Anterior cingulate cortex (tissue), 58 donors: Measurements from ENCODE around the gene MMP28.

Experiments used
- DNase-seq, 58 donors: peaks; one replicate each; lab custom pipeline; 2025; lab: John Stamatoyannopoulos, UW

The MMP28 gene

DNA sequence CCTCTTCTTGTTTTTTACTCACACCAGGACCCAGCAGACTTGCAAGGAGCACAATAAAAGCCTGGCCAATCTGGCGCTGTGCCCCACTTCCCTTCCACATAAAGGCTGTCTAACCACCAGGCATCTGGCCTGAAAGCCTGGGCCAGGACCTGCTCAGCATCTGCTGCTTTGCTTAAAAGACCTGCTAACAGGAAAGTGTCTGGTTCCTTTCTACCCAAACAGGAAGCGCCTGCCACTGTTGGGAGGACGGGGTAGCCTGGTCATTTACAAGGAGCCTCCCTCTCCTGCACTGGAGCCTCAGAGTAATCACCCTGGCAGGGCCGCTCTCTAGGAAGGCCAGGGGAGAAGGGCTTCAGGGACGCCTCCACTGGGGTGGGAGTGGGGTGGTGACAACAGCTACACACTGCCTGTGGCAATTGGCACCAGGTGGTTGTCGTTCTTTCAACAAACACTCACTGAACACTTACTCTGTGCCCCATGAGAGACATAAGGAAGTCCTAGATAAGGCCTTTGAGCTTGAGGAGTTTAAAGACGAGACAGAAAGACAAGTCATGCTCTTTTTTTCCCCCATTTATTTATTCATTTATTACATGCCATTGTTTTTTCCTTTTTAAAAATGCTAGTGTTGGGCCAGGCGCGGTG lies 6.3 kb upstream of the MMP28 start:
- peak in 45 of 58 donors; percentile 12 to 84 (median 52) for DNase-seq

DNA sequence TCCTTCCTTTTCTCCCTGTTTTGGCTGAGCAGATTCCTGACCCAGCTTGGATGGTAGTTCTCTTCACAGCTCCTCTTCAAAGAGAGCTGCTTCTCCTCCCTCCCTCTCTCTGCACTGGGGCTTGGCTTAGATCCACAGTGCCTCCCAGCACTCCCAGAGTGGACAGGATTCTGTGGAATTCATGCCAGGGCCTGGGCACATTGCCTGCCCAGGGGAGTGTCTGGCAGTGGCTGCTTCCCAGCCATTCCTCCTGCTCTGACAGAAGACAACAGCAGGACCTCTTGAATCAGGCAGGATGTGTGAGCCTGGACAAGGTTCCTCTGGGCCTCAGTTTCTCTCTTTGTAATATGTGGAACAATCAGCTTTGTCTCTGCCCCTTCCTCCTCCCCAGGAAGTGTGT lies 4.5 kb upstream of the MMP28 start:
- peak in 49 of 58 donors; percentile 17 to 86 (median 58) for DNase-seq

DNA sequence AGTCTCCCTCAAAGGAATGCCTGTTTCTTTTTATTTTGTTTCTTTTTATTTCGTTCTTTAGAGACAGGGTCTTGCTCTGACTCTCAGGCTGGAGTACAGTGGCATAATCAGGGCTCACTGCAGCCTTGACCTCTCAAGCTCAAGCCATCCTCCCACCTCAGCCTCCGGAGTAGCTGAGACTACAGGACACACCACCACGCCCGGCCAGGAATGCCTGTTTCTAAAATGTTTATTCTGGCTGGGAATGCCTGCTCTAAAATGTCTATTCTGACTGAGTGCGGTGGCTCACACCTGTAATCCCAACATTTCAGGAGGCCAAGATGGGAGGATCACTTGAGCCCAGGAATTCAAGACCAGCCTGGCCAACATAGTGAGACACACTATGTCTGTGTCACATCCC lies 2.5 kb upstream of the MMP28 start:
- no peak for DNase-seq

DNA sequence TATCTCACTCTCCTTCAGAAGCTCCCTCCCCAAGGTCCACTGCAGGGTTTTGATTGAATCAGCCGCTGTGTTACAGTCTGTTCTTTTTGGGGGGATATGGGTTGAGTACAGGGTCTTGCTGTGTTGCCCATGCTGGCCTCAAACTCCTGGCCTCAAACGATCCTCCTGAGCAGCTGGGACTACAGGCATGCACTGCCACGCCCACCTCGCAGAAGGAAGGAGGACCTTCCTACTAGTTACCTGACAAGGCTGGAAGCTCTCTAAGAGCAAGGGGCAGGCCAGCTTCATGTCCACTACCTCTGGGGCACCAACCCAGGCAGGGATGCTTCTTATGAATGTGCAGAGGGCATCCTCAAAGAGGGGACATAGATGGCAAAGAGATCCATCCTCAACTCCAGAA lies 1.9 kb upstream of the MMP28 start:
- DNase-seq: no peak

DNA sequence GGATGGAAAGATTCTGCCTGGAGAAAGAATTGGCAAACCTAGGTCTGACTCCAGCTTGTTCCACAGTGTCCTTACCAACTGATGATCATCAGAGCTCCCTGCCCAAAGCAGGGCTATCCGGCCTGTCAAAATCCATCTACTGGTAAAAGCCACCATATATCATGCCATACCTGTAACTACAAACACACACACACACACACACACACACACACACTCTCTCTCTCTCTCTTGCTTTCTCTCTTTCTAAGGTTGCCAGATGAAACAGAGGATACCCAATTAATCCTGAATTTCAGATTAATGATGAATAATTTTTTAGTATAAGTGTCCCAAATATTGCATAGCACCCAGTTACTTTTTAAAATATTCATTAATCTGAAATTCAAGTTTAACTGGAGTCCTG lies 1.5 kb upstream of the MMP28 start:
- DNase-seq: no peak

DNA sequence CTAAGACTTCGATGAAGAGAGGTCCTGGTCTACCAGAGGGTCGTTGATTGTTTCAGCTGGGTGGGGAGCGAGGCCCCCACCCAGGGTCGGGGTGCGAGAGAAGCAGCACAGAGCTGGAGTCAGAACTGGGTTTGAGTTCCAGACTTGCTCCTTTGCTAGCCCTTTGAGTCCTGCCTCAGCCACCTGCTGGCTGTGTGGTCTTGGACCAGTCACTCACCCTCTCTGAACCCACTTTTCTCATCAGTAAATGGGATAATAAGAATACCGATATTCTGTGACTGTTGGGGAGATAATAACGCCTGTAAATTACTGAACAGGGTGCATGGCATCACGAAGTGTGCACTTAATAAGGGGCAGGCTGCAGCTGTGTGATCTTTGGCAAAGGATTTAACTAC lies 427 bp upstream of the MMP28 start:
- DNase-seq: no peak

DNA sequence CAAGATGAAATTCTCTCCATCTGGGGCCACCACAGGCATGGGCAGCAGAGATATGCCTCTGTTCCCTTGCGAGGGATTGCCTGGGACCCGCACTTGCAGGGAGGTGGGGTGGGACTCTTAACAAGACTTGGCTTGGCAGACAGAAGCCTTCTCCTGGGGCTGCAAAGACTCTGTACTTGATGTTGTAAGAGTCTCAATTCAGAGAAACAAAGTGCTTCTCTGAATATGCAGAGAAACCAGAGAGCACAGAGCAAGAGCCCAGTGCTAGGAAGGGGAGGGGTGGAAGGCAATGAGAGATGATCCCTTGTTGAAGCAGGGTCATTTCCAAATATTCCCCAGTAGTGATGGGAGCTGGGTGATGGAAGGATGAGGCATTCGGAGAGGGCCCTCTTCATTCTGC lies 2.2 kb downstream of the MMP28 start:
- peak in 9 of 58 donors; percentile 8 to 57 (median 29) for DNase-seq

DNA sequence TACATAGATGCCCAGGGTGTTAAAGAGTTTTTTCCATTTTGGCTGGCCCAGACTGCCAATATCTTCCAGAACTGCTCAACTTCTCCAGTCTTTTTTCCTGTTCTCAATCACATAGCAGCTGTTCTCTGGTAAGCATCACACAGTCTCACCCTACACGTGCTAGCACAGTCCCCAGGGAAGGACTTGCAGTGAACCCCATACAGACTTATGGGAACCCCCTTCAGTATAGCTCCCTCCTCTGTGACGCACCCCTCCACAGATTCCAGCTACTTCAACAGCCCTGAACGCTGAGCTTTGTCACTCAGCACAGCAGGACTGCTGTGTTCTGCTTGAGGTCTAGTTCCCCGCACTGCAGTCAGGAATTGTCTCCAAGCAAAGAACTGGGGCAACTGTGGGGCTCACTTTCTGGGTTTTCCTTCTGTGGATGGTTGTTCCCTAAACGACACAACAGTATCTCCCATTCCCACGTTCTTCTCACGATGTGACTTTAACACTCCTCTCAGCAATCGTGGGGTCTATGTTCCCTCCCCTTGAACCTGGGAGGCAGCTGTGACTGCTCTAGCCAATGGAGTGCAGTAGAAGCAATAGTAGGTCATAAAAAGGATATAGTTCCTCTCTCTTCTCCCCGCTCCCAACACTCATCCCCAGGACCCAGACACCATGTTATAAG lies 3.6 kb downstream of the MMP28 start:
- no peak for DNase-seq

DNA sequence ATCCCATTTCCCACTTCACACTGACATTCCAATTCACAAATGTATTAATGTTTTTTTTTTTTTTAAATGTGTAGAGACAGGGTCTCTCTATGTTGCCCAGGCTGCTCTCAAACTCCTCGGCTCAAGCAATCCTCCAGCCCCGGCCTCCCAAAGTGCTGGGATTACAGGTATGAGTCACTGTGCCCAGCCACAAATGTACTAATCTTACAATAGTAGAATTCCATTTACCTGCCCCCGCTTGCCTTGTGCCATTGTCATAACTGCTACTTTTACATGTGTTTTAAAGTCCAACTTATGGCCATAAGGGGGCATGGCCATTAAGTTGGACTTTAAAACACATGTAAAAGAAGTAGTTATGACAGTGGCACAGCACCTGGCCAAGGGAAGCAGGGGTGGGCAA lies 4.6 kb downstream of the MMP28 start:
- no peak for DNase-seq

DNA sequence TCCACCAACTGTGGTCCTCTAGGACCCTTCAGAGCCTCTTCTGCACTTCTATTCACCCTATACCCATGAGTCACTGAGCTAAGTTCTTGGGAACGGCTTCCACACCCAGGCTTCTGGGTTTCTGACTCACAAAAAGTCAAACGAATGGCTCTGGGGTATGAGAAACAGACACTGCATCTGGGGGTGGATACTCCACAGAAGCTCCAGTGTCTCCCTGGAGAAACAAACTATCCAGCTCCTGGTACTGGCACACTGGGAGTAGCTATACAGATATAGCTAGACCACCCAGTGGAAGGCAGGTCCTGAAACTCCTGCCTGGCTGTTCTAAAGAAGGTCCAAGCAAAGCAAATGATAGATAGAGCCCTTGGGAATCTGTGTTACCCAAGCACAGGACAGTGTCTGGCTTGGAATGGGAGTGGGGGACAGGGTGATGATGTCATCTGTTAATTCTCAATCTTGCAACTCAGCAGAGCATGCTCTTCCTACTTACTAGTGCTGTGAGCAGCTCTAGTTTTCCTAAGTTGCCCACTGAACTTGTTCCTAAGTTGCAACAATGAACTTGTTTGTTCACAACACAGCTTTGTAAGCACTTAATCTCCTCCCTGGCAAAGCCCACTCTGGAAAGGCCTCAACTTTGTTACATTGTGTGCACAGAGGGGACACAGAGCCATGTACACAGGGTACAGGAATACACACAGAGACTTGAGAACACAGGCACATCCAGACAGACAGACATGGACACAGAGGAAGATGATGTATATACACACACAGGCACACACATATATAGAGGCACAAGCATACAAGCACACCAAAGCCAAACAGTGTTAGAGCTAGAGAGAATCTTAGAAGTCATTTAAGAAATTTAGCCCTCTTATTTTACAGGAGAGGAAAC lies 6.7 kb downstream of the MMP28 start:
- peak in 3 of 58 donors; percentile 31 to 46 (median 36) for DNase-seq

DNA sequence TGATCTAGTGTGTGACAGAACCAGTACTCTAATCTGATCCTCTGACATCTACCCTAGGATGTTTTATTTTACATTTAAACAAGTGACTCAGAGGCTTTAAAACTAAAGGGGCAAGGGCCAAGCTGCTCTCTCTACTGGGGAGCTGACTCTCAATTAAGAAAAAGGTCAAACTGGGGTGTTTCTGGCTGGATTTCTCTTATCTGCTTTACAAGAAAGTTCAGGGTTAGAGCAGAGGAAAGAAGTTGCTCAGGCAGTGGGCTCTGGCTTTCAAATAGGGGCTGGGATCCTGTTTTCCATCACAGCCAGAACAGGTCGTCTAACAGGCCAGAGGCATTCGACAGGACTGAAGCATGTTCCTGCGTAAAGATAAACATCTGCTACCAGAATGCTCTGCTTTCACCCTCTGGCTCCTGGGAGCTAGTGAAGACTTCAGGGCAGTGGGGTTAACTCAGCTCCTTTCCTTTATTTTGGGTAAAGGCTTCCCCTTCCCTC lies 8.5 kb downstream of the MMP28 start:
- no peak for DNase-seq

DNA sequence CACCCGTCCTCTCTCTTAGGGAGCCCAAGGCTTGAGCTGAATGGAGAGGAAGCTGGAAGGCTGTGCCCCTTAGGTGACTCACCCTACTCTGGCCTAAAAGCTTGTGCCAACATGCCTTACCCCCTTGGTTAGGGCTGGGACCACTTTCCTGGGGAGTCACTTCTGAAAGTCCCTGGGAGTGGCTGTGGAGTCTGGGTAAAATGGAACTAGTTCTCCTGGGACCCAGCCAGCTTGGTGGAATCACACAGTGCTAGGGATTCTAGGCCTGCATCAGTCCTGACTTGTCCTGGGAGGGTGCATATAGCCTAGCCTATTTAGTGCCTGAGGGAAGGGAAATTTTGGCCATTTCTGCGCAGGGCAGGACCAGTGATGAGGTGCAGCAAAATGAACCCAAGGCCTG lies 10.5 kb downstream of the MMP28 start:
- no peak for DNase-seq

DNA sequence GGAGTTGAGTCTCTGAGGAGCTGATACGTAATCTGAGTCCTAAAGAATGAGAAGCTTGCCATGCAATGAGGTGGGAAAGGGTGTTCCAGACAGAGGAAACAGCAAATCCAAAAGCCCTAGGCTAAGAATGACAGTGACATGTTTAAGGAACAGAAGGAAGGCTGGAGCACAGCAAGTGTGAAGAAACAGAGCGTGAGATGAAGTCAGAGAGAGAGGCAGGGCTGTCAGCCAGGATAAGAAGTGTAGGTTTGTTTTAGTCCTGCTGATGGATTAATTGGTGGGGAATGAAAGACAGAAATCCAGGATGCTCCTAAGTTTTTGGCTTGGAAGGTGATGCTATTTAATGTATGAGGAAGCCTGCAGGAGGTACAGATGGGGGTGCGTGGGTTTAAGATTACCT lies 14.5 kb downstream of the MMP28 start:
- DNase-seq: peak in 4 of 58 donors; percentile 6 to 52 (median 29)

DNA sequence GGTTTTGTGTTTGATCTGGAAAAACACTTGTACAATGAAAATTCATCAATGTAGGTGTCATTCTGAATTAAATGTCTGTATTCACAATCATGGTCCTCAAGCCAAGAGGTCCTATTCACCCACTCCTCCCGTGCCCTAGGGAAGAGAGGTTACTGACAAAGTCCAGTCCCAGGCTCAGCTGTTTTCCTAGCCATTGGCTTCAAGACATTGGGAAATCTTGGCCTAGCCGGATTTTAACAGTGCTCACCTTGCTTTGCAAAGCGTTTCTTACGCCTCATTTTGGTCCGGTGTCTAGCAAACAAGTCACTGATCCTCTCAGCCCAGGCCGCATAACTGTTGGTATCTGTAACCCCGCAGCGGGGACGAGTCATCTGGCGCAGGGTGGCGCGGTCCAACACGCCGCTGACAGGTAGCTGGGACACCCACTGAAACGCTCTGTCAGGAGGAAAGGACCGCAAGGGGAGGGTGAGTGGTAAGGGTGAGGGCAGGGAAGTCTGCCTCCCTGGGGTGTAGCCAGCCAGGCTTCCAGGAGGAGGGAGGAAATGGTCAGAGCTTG lies 16.7 kb downstream of the MMP28 start:
- DNase-seq: no peak

DNA sequence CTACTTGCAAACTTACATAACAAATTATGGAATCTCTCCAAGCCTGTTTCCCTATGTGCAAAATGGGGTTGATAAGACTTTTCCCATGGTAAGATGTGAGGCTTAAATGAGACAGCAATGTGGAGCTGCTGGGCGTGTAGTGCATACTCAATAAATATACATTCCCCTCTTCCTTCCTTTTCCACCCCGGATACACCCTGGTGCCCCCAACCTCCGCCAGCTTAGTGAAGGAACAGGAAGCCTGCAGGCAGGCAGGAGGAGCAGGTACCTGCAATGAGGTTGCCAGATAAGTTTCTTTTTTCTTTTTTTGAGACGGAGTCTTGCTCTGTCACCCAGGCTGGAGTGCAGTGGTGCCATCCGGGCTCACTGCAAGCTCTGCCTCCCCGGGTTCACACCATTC lies 19.9 kb downstream of the MMP28 start:
- DNase-seq: no peak

DNA sequence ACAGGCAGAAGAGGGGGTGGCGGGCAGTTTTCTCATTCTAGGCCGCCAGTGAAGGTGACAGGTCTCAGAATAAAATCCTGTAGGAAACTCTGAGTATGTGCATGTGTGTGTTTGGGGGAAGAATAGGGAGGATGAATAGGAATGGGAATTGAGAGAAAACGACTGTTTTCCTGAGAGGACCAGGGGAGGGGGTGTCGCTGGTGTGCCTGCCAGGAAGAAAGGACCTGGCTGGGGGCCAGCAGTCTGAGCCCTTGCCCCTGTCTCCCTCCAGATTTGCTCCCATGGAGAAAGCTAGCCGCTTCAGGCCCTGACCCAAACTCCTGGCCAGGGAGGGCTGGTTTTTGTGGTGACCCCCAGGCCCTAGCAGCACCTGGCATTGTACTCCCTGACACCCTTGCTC lies 20.4 kb downstream of the MMP28 start:
- DNase-seq: peak in 4 of 58 donors; percentile 11 to 35 (median 26)

DNA sequence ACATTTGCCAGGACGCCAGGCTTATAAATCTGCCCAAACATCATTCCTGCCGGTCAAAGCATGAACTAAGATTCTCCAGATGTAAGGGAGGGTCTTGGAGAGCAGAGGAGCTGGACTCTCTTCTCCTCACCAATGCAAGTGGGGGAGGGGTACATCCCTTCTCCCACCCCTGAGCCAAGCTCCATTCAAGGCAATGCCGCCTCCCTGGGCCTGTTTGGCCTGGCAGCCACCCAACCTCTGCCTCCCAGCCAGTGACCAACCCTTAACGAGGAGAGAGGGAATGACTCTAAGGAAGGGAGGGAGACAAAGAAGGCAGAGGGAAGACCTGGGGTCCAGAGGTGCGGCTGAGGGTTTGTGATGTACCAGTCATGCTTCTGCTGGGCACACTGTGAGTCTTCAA lies 20.9 kb downstream of the MMP28 start:
- peak in 39 of 58 donors; percentile 12 to 73 (median 43) for DNase-seq

DNA sequence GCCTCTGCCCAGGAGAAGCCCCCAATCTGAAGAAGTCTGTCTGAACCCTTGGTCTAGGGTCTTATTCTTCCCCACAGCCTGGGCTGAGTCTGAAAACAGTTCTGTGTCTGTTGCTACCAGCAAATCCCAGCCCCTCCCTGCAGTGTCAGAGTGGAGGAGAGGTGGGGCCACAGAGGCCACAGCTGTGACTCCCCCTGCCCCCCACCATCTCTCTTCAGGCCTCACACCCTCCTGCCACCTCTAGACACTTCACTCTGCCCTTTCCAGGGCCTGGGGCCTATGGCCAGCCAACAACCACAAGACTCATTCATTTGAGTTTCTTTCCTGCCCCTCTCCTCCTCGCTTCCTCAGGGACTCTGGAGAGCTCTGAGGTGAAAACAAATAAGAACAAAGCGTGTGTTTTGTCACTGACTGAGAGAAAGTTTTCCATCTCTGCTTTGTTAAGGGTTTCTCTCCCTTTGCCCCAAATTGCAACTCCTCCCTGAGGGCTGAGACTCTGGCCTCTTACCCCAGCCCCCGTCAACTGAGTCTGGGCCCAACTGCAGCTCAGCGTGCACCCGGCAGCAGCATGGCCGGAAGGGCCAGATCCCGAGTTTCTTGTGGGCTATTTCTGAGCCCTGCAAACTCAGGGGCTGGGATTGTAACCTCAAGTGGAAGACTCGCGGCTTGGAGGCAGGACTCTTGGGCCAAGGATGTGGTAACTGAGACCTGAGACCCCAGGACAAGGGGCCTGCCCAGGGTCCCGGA lies 21.6 kb downstream of the MMP28 start:
- peak in 2 of 58 donors; percentile 10 to 18 for DNase-seq

DNA sequence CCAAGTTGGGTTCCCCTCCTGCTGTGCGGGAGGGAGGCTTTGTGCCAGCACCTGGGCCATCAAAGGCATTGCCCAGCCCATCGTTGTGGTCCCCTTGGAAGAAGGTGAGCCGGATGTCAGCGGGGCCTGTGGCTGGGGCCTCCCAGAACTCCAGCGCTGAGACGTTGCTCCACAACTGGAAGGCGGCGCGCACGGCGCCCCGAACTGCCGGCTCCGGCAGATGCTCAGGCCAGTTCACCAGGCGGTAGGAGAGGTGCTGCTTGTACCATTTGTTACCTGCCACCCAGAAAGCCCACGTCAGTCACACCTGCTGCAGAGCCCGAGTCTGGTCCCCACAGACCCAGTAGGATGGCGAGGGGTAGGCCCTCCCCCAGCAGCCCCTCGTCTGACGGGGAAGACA lies 22.3 kb downstream of the MMP28 start:
- no peak for DNase-seq

DNA sequence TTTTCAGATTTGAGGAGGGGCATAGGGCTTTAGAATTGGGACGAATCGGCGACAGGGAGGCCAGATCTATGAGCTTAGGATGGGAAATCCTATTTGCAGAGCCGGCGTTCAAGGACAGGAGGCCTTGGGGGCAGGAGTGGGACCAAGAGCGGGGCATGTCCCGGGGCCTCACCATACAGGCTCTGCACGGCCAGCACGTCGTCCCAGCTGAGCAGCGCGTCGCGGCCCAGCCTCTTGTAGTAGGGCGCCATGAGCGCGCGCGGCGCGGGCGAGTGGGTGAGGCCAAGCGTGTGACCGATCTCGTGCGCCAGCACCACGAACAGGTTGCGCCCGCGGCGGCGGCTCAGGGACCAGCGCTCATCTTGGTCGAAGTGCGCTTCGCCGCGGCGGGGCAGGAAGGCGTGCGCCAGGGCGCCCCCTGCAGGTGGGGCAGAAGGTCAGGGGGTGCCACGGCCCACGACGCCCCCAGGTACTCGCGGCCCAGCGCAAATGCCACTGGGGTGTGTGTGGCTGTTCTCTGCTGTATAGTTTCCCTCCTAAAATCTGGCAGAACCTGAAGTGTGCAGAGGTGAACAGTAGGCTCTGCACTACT lies 25.4 kb downstream of the MMP28 start:
- no peak for DNase-seq
